ENCODE data around the gene GRID2.

GRID2 gene

GRCh38 chr4:93409035-93409434 lies 1105.3 kb downstream of the GRID2 start:
- WGBS (ENCODE audit: extremely low coverage, insufficient coverage, insufficient read length), result no CpG with 5 or more reads among the region's 1 CpG
- H3K27me3 ChIP-seq (ENCODE audit: insufficient read depth, low read length), result no peaks in the 10 kb centered on the region
- no peak overlapping the region for H3K4me2 ChIP-seq (ENCODE audit: low read length)
- no peak overlapping the region for H3K23ac ChIP-seq (ENCODE audit: low read length)
- DNase-seq, result no peak
- no peak overlapping the region for H2BK5ac ChIP-seq (ENCODE audit: low read depth, low read length, poor library complexity)
- no peak overlapping the region for H2AK5ac ChIP-seq (ENCODE audit: low read length)
- no peak overlapping the region for H3K4ac ChIP-seq (ENCODE audit: low read depth, low read length)
- H2AFZ ChIP-seq (ENCODE audit: insufficient read depth, low read length, poor library complexity), result no peak overlapping the region
- H3K4me1 ChIP-seq (ENCODE audit: control insufficient read depth in 1 of 2, insufficient read depth in 2 of 2, low read length in 2 of 2), result no peaks in the 10 kb centered on the region
- no peaks in the 10 kb centered on the region for H3K9me3 ChIP-seq (ENCODE audit: insufficient read depth, low read depth, low read length)
- H2BK12ac ChIP-seq (ENCODE audit: low read length), result no peak overlapping the region
- no peaks in the 10 kb centered on the region for H3K79me1 ChIP-seq (ENCODE audit: low read length)
- no peak overlapping the region for H3K14ac ChIP-seq (ENCODE audit: low read length)
- no peak overlapping the region for H4K91ac ChIP-seq (ENCODE audit: low read depth, low read length)
- no peak overlapping the region for H3K4me3 ChIP-seq (ENCODE audit: low read depth, low read length)
- H3K18ac ChIP-seq (ENCODE audit: low read length), result no peak overlapping the region
- H4K8ac ChIP-seq (ENCODE audit: low read depth, low read length), result no peak overlapping the region
- H2BK120ac ChIP-seq (ENCODE audit: insufficient read depth, low read length, poor library complexity), result no peak overlapping the region
- H3K9ac ChIP-seq (ENCODE audit: low read length), result no peak overlapping the region
- H3K36me3 ChIP-seq (ENCODE audit: control insufficient read depth in 1 of 2, insufficient read depth in 2 of 2, low read length in 2 of 2), result no peaks in the 10 kb centered on the region
- H3K79me2 ChIP-seq (ENCODE audit: control insufficient read depth, insufficient read depth, low read length, poor library complexity), result no peaks in the 10 kb centered on the region
- no peak overlapping the region for H3K27ac ChIP-seq (ENCODE audit: low read depth, low read length)
- no peak overlapping the region for H4K12ac ChIP-seq (ENCODE audit: low read depth, low read length)

GRCh38 chr4:93414041-93414550 lies 1110.3 kb downstream of the GRID2 start:
- Histone ChIP-seq H2BK120ac (ENCODE audit: insufficient read depth, low read length, poor library complexity) (no peak overlapping the region), H3K18ac (ENCODE audit: low read length) (no peak overlapping the region), H3K27me3 (ENCODE audit: insufficient read depth, low read length) (no peaks in the 10 kb centered on the region), H3K9ac (ENCODE audit: low read length) (no peak overlapping the region), H3K4me1 (ENCODE audit: control insufficient read depth in 1 of 2, insufficient read depth in 2 of 2, low read length in 2 of 2) (no peaks in the 10 kb centered on the region), H3K14ac (ENCODE audit: low read length) (no peak overlapping the region), H3K4me3 (ENCODE audit: low read depth, low read length) (no peak overlapping the region), H2BK12ac (ENCODE audit: low read length) (no peak overlapping the region), H3K79me2 (ENCODE audit: control insufficient read depth, insufficient read depth, low read length, poor library complexity) (no peaks in the 10 kb centered on the region), H3K23ac (ENCODE audit: low read length) (no peak overlapping the region), H4K12ac (ENCODE audit: low read depth, low read length) (no peak overlapping the region), H3K27ac (ENCODE audit: low read depth, low read length) (no peak overlapping the region), H3K4ac (ENCODE audit: low read depth, low read length) (no peak overlapping the region), H2BK5ac (ENCODE audit: low read depth, low read length, poor library complexity) (no peak overlapping the region), H3K9me3 (ENCODE audit: insufficient read depth, low read depth, low read length) (no peaks in the 10 kb centered on the region), H2AFZ (ENCODE audit: insufficient read depth, low read length, poor library complexity) (no peak overlapping the region), H3K36me3 (ENCODE audit: control insufficient read depth in 1 of 2, insufficient read depth in 2 of 2, low read length in 2 of 2) (no peaks in the 10 kb centered on the region), H4K8ac (ENCODE audit: low read depth, low read length) (no peak overlapping the region), H3K4me2 (ENCODE audit: low read length) (no peak overlapping the region), H4K91ac (ENCODE audit: low read depth, low read length) (no peak overlapping the region), H2AK5ac (ENCODE audit: low read length) (no peak overlapping the region), H3K79me1 (ENCODE audit: low read length) (no peaks in the 10 kb centered on the region)
- no peak for DNase-seq
- no CpG with 5 or more reads among the region's 1 CpG for WGBS (ENCODE audit: extremely low coverage, insufficient coverage, insufficient read length)

- Histone ChIP-seq H3K23ac (ENCODE audit: low read length) (no peak overlapping the region), H4K12ac (ENCODE audit: low read depth, low read length) (no peak overlapping the region), H3K4ac (ENCODE audit: low read depth, low read length) (no peak overlapping the region), H2BK5ac (ENCODE audit: low read depth, low read length, poor library complexity) (no peak overlapping the region), H2AK5ac (ENCODE audit: low read length) (no peak overlapping the region), H2BK12ac (ENCODE audit: low read length) (no peak overlapping the region), H3K4me2 (ENCODE audit: low read length) (no peak overlapping the region), H3K27ac (ENCODE audit: low read depth, low read length) (no peak overlapping the region), H4K91ac (ENCODE audit: low read depth, low read length) (no peak overlapping the region), H3K27me3 (ENCODE audit: insufficient read depth, low read length) (no peaks in the 10 kb centered on the region), H3K9me3 (ENCODE audit: insufficient read depth, low read depth, low read length) (no peaks in the 10 kb centered on the region), H3K4me1 (ENCODE audit: control insufficient read depth in 1 of 2, insufficient read depth in 2 of 2, low read length in 2 of 2) (no peaks in the 10 kb centered on the region), H3K18ac (ENCODE audit: low read length) (no peak overlapping the region), H3K14ac (ENCODE audit: low read length) (no peak overlapping the region), H3K36me3 (ENCODE audit: control insufficient read depth in 1 of 2, insufficient read depth in 2 of 2, low read length in 2 of 2) (no peaks in the 10 kb centered on the region), H3K9ac (ENCODE audit: low read length) (no peak overlapping the region), H2AFZ (ENCODE audit: insufficient read depth, low read length, poor library complexity) (no peak overlapping the region), H3K4me3 (ENCODE audit: low read depth, low read length) (no peak overlapping the region), H4K8ac (ENCODE audit: low read depth, low read length) (no peak overlapping the region), H3K79me1 (ENCODE audit: low read length) (no peaks in the 10 kb centered on the region), H3K79me2 (ENCODE audit: control insufficient read depth, insufficient read depth, low read length, poor library complexity) (no peaks in the 10 kb centered on the region), H2BK120ac (ENCODE audit: insufficient read depth, low read length, poor library complexity) (no peak overlapping the region)
- no peak for DNase-seq
- WGBS (ENCODE audit: extremely low coverage, insufficient coverage, insufficient read length), result no CpG with 5 or more reads among the region's 4 CpGs
These were observed 1112.8 kb downstream of the GRID2 start for GRCh38 chr4:93416344-93417128.

GRCh38 chr4:93431371-93431770 lies 1127.6 kb downstream of the GRID2 start:
- Histone ChIP-seq H4K12ac (ENCODE audit: low read depth, low read length) (no peak overlapping the region), H4K91ac (ENCODE audit: low read depth, low read length) (no peak overlapping the region), H3K4me1 (ENCODE audit: control insufficient read depth in 1 of 2, insufficient read depth in 2 of 2, low read length in 2 of 2) (no peaks in the 10 kb centered on the region), H3K4me3 (ENCODE audit: low read depth, low read length) (no peak overlapping the region), H3K4ac (ENCODE audit: low read depth, low read length) (no peak overlapping the region), H2BK120ac (ENCODE audit: insufficient read depth, low read length, poor library complexity) (no peak overlapping the region), H3K9ac (ENCODE audit: low read length) (no peak overlapping the region), H3K36me3 (ENCODE audit: control insufficient read depth in 1 of 2, insufficient read depth in 2 of 2, low read length in 2 of 2) (no peaks in the 10 kb centered on the region), H3K27me3 (ENCODE audit: insufficient read depth, low read length) (no peaks in the 10 kb centered on the region), H3K14ac (ENCODE audit: low read length) (no peak overlapping the region), H2BK5ac (ENCODE audit: low read depth, low read length, poor library complexity) (no peak overlapping the region), H2AK5ac (ENCODE audit: low read length) (no peak overlapping the region), H2AFZ (ENCODE audit: insufficient read depth, low read length, poor library complexity) (no peak overlapping the region), H3K18ac (ENCODE audit: low read length) (no peak overlapping the region), H4K8ac (ENCODE audit: low read depth, low read length) (no peak overlapping the region), H3K79me1 (ENCODE audit: low read length) (no peaks in the 10 kb centered on the region), H3K9me3 (ENCODE audit: insufficient read depth, low read depth, low read length) (no peaks in the 10 kb centered on the region), H2BK12ac (ENCODE audit: low read length) (no peak overlapping the region), H3K27ac (ENCODE audit: low read depth, low read length) (no peak overlapping the region), H3K4me2 (ENCODE audit: low read length) (no peak overlapping the region), H3K79me2 (ENCODE audit: control insufficient read depth, insufficient read depth, low read length, poor library complexity) (no peaks in the 10 kb centered on the region), H3K23ac (ENCODE audit: low read length) (no peak overlapping the region)
- DNase-seq, result no peak

Data from trophoblast cell (in vitro differentiated cells and primary cell).